ENCODE measurements around the gene TSPYL4.

- no peak for TF ChIP-seq CHD1 (IDR thresholded peaks at IDR 0.05; ENCODE audit: low read depth, low read length)
- no peak for TF ChIP-seq EP300 (IDR thresholded peaks at IDR 0.05; ENCODE audit: borderline replicate concordance in 1 of 2, low read depth in 2 of 2, low read length in 2 of 2)
Measured at GRCh38 chr6:116301104-116301503, 47.2 kb upstream of the TSPYL4 start.
